Astrocyte of the spinal cord (primary cell): Measurements from ENCODE around the gene SSR3.
"Not testable (repeated sequence)": the region's sequence is repeated elsewhere in the genome, so short reads cannot be mapped to it uniquely, and the experiment has no call there.

Experiments
- DNase-seq: peaks from one replicate; pipeline ENCODE4 v3.0.0; 2011; ENCODE audit warnings: low read depth, low spot score
- H3K4me3 ChIP-seq: 2 replicates; pipeline ENCODE4 v1.5.1; 2011; ENCODE audit warnings: low read depth, mild to moderate bottlenecking, low read length, moderate library complexity
- in situ Hi-C: cut with HindIII; loops from 2 replicates; pipeline ENCODE4 v1.10.0; 2017; ENCODE audit warnings: low sequenced_read_pairs
- TF ChIP-seq, protein P1 (sequence below): IDR thresholded peaks from 2 replicates; pipeline ENCODE4 v1.5.1; 2012; ENCODE audit warnings: low read depth, mild to moderate bottlenecking, low read length, inconsistent platforms

The SSR3 gene

GRCh38 chr3:156576651-156577348 is 21.9 kb upstream of the SSR3 start:
- no peak for DNase-seq
- TF ChIP-seq, protein P1, sequence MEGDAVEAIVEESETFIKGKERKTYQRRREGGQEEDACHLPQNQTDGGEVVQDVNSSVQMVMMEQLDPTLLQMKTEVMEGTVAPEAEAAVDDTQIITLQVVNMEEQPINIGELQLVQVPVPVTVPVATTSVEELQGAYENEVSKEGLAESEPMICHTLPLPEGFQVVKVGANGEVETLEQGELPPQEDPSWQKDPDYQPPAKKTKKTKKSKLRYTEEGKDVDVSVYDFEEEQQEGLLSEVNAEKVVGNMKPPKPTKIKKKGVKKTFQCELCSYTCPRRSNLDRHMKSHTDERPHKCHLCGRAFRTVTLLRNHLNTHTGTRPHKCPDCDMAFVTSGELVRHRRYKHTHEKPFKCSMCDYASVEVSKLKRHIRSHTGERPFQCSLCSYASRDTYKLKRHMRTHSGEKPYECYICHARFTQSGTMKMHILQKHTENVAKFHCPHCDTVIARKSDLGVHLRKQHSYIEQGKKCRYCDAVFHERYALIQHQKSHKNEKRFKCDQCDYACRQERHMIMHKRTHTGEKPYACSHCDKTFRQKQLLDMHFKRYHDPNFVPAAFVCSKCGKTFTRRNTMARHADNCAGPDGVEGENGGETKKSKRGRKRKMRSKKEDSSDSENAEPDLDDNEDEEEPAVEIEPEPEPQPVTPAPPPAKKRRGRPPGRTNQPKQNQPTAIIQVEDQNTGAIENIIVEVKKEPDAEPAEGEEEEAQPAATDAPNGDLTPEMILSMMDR, result no peak
- in situ Hi-C loops, result no loop called here
- H3K4me3 ChIP-seq, result no peak overlapping the region

GRCh38 chr3:156576051-156576450 is 21.1 kb upstream of the SSR3 start:
- TF ChIP-seq, protein P1, result no peak

GRCh38 chr3:156575641-156576040 is 20.7 kb upstream of the SSR3 start:
- H3K4me3 ChIP-seq, result no peak overlapping the region
- in situ Hi-C loops, result no loop called here
- TF ChIP-seq, protein P1, result no peak
- DNase-seq, result no peak

More at GRCh38 chr3:156576051-156576450, 21.1 kb upstream of the SSR3 start:
- H3K4me3 ChIP-seq, result no peak overlapping the region
- DNase-seq, result no peak
- in situ Hi-C loops, result no loop called here

GRCh38 chr3:156569881-156570280 is 15.0 kb upstream of the SSR3 start:
- in situ Hi-C loops, DNase-seq, H3K4me3 ChIP-seq: not testable (repeated sequence)

- in situ Hi-C loops, DNase-seq: not testable (repeated sequence)
Observed at GRCh38 chr3:156569016-156569415, 14.1 kb upstream of the SSR3 start.

DNA sequence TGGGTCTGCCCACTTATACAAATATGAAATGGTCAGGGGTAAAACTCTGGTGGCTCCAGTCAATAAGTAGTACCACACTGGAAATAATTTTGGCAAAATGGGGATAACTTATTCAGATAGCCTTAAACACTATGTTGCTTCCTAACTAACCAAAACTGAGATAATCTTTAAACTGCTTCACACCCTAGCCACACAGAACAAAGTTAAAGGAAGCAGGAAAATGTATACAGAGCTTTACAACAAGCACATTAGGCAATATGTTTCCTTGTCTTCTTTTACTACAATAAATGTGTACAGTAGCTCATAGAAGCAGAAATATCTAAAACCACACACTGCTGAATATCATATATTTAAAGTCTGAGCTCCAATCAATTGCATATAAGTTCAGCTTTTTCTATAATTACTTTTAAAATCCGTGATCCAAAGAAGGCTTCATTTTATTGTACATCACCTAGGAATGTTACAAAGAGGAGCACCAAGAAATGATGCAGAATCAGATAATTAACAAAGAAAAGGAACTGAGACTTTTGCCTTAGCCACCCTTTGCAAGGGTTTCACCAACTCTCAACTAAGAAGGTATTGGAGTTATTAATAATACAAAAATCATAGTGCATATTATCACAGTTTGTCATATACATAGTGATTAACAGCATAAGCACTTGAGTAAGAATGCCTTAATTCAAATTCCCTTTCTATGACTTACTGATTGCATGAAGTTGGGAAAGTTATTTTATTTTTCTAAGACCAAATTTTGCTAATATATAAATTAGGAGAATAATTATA is 9.2 kb upstream of the SSR3 start:
- in situ Hi-C loops, result no loop called here
- DNase-seq, result no peak
- no peak overlapping the region for H3K4me3 ChIP-seq
- TF ChIP-seq, protein P1, result no peak

More at GRCh38 chr3:156569016-156569415, 14.1 kb upstream of the SSR3 start:
- not testable (repeated sequence) for H3K4me3 ChIP-seq

DNA sequence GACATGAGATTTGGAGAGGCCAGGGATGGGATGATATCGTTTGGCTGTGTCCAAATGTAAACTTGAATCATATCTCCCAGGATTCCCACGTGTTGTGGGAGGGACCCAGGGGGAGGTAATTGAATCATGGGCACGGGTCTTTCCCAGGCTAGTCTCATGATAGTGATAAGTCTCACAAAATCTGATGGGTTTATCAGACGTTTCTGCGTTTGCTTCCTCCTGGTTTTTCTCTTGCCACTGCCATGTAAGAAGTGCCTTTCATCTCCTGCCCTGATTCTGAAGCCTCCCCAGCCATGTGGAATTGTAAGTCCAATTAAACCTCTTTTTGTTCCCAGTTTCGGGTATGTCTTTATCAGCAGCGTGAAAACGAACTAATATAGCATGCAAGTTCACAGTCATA is 7.6 kb upstream of the SSR3 start:
- in situ Hi-C loops, DNase-seq, H3K4me3 ChIP-seq: not testable (repeated sequence)

GRCh38 chr3:156561533-156561932 is 6.6 kb upstream of the SSR3 start:
- in situ Hi-C loops, result no loop called here
- H3K4me3 ChIP-seq, result no peak overlapping the region
- no peak for DNase-seq
- TF ChIP-seq, protein P1, result no peak
